ENCODE measurements around the gene CRYBG2.
"Not testable (repeated sequence)": the region's sequence is repeated elsewhere in the genome, so short reads cannot be mapped to it uniquely, and the experiment has no call there.

The CRYBG2 gene

DNA sequence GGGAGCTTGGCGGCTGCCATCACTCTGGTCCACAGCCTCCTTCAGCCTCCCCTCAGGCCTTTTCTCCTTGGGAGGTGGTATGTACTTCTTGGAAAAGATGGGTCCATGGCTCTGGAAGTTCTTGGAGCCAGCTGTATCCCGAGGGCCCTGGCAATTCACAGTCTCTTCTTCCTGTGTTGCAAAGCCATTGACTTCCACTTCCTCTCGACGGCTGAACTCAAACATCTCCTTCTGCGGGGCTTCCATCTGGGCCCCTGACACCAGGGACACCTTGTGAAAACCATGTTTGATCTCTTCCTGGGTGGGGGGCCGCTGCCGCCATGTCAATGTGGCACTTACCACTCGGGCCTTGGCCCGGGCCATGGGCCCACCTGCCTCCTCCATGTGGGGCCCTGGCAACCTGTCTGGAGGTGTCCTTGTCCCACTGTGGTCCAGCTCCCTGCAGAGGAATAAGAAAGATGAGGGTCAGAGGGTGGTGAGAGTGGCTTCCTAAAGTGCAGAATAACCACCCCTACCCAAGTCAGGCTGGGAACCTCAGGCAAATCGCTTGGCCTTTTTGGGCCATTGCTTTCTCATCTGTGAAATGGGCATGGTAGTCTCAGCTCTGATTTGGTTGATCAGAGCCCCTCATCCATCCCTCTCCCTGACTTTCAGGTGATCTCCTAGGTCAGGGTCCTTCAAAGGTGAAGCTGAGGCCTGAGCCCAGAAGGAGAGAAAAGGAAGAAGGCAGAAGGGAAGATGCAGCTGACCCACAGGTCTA lies 7.5 kb downstream of the CRYBG2 start:
- DNase-seq: no peak

GRCh38 chr1:26345718-26346117 lies 8.2 kb downstream of the CRYBG2 start:
- DNase-seq: no peak

GRCh38 chr1:26344147-26344920 lies 9.6 kb downstream of the CRYBG2 start:
- no peak for DNase-seq

GRCh38 chr1:26340047-26340481 lies 13.9 kb downstream of the CRYBG2 start:
- DNase-seq: no peak

- DNase-seq: no peak
Measured at GRCh38 chr1:26338670-26339069, 15.3 kb downstream of the CRYBG2 start.

DNA sequence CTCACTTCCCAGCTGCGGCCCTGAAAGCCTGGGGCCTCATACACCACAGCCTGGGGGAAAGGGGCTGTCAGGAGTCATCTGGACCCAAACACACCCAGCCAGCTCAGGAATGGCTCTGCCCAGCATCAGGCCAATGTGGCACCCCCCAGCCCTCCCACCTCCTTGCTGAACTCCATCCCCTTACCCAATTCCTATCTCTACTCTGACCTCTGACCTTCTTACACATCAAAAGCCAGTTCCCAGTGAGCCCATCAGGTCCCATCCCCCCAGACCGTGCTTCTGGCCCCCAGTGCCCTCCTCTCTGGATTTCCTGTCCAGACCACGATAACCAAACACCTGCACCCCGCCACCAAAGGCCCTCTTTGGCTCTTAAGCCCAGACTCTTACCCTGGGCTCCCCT lies 16.3 kb downstream of the CRYBG2 start:
- DNase-seq: no peak

DNA sequence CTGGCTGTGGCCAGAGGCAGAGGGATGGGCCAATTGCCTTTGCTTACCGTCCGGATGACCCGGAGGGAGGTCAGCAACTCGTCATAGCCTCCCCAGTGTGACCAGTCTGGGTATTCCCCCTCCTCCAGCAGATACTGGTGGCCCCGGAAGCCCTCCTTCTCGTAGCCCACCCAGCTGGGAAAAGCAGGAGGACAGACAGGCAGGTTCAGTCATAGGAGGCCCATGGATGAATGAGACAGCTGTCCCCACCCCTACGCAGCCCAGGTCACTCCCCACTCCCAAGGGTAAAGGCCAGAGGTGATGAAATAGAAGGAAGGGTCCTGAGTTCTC lies 16.8 kb downstream of the CRYBG2 start:
- DNase-seq: no peak

- DNase-seq: peak in 1 of 2 experiments; percentile 45
Measured at GRCh38 chr1:26336477-26337205, 17.3 kb downstream of the CRYBG2 start.

DNA sequence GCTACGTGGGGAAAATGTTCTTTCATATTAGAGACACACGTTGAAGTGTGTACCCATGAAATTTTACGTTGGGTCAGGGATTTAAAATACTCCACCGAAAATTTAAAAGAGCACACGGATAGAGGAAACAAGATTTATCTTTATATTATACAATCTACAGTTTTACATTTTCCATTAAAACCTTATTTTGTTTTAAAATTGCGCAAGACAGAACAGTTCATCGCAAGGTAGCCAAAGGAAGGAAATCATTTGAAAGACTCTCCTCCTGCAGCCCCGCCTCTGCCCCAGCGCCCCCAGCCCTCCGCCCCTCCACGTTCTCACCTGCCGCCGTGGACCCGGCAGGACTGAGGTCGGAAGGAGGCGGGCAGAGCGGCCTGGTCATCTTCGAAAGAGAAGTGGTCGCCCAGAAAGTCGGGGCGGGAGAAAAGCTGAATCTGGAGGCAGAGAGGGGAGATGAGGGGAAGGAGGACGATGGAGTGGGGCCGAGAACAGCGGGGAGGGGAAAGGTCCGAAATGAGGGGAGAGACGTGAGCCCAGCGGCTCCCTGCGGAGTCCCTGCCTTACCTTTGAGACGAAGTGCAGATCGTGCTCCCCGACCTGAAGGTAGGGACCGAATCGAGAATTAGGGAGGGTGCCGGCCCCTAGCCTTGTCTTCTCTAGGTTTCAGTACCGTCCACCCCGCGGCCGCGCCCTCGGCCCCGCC lies 18.0 kb downstream of the CRYBG2 start:
- DNase-seq: peak in 1 of 2 experiments; percentile 45

DNA sequence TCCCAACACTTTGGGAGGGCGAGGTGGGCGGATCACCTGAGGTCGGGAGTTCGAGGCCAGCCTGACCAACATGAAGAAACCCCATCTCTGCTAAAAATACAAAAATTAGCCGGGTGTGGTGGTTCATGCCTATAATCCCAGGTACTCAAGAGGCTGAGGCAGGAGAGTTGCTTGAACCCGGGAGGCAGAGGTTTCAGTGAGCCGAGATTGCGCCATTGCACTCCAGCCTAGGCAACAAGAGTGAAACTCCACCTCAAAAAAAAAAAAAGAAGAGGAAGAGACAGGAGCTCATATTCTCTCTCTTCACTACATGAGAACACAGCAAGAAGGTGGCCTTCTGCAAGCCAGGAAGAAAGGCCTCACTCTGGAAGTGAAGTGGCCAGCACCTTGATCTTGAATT lies 20.6 kb downstream of the CRYBG2 start:
- not testable (repeated sequence) for DNase-seq

DNA sequence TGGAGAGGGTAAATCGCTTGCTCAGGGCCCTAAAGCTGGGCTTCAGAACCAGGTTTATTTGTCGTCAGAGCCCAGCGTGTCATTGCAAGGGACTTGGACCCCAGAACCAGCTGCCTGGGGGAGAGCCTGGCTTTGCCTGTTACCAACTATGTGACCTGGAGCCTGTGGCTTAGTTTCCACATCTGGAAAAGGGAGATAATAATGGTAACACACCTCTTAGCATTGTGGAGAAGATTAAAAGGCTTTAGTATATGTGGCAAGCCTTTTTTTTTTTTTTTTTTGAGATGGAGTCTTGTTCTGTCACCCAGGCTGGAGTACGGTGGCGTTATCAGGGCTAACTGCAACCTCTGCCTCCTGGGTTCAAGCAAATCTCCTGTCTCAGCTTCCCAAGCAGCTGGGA lies 23.7 kb downstream of the CRYBG2 start:
- no peak for DNase-seq

- not testable (repeated sequence) for DNase-seq
Measured at GRCh38 chr1:26329380-26329779, 24.6 kb downstream of the CRYBG2 start.

DNA sequence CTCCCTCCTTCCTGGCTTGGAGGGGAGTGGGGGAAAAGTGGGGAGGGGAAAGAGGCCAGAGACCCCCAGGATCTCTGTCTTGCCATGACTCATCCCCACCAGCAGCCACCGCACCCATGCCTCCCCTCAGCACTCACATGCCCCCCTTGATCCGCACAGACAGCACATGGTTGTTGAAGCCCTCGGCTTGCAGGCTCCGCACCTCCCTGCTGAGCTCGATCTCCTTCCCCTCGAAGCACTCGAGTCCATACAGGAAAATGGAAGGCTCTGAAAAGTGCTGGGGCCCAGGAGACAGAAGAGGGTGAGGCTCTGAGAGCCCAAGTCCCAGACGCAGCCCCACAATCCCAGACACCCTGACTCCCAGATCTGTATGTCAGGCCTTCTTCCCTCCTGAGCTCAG lies 25.3 kb downstream of the CRYBG2 start:
- DNase-seq: no peak

DNA sequence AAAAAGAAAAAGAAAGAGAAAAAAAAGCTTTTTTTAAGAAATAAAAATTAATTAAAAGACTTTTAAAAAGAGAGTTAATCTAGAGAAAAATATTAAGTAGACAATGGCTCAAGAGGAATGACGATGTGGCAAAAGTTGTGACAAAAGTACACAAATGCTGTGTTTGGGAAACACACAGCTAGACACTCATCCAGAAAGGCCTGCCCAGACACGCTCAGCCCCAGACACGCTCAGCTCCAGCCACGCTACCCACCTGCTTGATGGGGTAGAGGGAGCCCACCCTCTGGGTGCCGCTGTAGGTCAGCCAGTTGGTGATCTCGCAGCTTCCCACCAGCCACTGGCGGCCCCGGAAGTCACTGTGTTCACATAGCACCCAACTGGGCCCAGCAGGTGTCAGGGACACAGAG lies 26.0 kb downstream of the CRYBG2 start:
- DNase-seq: peak; percentile 12 to 59

GRCh38 chr1:26324550-26324949 lies 29.4 kb downstream of the CRYBG2 start:
- DNase-seq: no peak

- no peak for DNase-seq
Measured at GRCh38 chr1:26323382-26323781, 30.5 kb downstream of the CRYBG2 start.

- no peak for DNase-seq
Measured at GRCh38 chr1:26322042-26322331, 31.9 kb downstream of the CRYBG2 start.

DNA sequence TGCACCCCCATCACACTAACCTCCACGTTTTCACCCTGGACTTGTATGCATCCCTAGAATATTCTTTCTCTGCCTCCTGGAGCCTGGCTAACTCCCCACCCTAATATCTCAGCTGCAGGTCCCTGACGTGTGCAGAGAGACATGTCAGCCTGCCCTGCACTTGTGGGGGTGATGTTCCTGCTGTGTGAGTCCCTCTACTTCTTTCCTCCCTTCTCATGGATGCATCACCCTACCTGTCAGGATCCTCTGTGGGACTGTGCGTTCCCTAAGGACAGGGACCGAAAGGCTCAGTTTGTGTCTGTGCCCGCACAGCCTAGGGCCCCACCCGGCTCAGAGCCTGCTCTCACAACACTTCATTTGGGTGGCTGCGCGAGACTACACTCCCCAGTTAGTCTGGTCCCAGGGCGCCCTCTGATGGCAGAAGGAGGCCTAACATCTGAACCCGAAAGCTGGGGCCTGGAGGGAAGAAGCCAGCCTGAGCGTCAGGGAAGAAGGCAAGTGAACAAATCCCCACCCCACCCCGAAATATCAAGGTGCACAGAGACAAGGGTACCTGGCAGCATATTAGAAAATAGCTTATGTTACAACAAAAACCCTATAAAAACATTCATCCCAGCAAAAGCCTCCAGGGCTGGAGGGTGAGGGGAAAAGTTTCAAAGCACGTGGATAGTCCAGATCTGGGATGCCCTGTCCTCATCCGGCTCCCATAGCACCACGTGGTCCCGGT lies 32.5 kb downstream of the CRYBG2 start:
- DNase-seq: peak; percentile 48 to 79

DNA sequence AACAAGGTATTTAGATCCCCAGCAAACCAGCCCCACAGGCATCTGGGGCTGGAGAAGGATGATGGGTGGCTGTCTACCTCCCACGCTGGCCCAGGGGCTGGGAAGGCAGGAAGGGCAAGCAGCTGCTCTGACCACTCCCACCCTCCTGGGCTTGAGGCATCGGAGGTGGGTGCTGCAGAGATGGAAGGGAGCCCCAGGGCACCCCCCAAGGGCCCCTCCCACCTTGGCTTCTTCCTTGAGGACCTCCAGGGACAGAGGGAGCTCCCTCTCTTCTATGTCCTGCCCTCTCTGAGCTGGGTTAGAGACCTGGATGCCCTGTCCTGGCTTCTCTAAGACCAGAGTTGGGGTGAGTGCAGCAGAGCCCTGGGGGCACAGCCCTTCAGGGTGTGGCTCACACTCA lies 33.0 kb downstream of the CRYBG2 start:
- DNase-seq: no peak

GRCh38 chr1:26318338-26319064 lies 35.4 kb downstream of the CRYBG2 start:
- DNase-seq: peak in 1 of 2 experiments; percentile 47

DNA sequence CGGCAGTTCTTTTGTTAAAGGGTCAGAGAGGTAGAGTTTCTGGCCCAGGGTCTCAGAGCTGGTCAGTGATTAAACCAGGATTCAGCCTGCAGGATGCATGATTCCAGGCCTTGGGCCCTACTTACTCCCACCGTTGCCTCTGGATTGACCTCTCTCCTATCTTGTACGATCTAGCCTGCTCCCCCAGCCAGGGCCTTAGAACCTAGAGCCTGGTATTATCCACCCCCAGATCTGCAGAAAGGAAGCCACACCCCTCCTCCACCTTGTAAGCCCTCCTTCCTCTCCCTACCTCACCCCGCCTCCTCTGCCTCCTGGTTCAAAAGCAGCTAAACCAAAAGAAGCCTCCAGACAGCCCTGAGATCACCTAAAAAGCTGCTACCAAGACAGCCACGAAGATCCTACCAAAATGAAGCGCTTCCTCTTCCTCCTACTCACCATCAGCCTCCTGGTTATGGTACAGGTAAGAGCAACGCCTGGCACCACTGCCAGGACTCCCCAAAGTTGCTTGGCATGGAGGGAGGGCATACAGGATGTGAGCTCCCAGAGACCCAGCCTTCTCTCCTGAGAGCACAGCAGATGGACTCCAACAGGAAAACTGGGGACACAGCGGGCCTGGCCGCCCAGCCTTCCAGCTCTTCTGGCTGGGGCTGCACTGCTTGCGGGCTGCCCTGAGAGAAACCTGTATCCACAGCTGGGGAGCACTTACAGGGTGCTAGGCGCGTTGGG lies 36.2 kb downstream of the CRYBG2 start, which contains the start of gene CD52:
CD52 (plus strand) TSS at position 347 of the 726 bp plus-strand sequence; CDS start at position 407, 60 bp downstream.
- DNase-seq: no peak
